ENCODE data around the gene AP1S1. TPM values are rescaled to one million over a fixed set of nuclear protein-coding genes. Genes with fewer than 3 reads are reported as not detected.
A peak's percentile ranks its signal among the peaks of the same experiment; 100 is the strongest.

Gene AP1S1
- total and polyA plus RNA-seq, 2 of the 13 experiments (the other 11 are each of a cell fraction or from before 2014, with no cell fraction given): 57.5 to 68.1 TPM

DNA sequence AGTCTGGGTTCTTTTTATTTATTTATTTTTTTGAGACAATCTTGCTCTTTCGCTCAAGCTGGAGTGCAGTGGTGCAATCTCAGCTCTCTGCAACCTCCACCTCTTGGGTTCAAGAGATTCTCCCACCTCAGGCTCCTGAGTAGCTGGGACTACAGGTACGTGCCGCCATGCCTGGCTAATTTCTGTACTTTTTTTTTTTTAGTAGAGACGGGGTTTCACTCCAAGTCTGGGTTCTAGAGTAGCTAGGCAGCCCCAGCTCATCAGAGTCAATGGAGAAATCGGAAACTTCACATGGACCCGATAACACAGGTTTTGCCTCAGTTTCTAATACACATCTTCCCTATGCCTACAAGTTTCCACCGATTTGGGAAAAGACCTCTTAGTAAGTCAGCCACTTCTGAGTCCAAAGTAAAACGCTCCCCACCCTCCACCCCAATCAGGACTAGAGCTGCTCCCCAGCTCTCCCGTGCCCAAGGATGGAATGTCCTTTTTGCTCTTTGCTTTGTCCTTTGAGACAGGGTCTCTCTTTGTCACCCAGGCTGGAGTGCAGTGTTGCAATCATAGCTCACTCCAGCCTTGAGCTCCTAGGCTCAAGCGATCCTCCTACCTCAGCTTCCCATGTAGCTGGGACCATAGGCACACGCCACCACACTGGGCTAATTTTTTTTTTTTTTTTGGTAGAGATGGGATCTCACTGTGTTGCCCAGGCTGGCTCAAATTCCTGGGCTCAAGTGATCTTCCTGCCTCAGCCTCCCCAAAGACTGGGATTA lies 31.2 kb upstream of the AP1S1 start (continued):
- TF ChIP-seq THRA (CRISPR knock-in tag; IDR thresholded peaks at IDR 0.05; ENCODE audit: borderline replicate concordance) (peak; percentile 57; the same call in 1 of the 2 replicates), NFKBIZ (CRISPR knock-in tag; IDR thresholded peaks at IDR 0.05) (0 out of 2 replicates have a peak, but pooled peaks have one; percentile 32), SMARCE1 (IDR thresholded peaks at IDR 0.05; ENCODE audit: borderline replicate concordance) (no peak), ZNF776 (CRISPR knock-in tag; IDR thresholded peaks at IDR 0.05) (no peak), NFYC (CRISPR knock-in tag; IDR thresholded peaks at IDR 0.05) (no peak), KLF9 (CRISPR knock-in tag; IDR thresholded peaks at IDR 0.05; ENCODE audit: low read depth) (no peak), ATAD3A (CRISPR knock-in tag; IDR thresholded peaks at IDR 0.05) (no peak), ZNF724P (CRISPR knock-in tag; IDR thresholded peaks at IDR 0.05; ENCODE audit: borderline replicate concordance) (no peak), ZBTB39 (CRISPR knock-in tag; IDR thresholded peaks at IDR 0.05) (no peak), BORCS8-MEF2B (CRISPR knock-in tag; IDR thresholded peaks at IDR 0.05) (no peak), MED13 (CRISPR knock-in tag; IDR thresholded peaks at IDR 0.05) (no peak), ZNF850 (CRISPR knock-in tag; conservative IDR thresholded peaks at IDR 0.05) (no peak), MIXL1 (CRISPR knock-in tag; IDR thresholded peaks at IDR 0.05) (no peak; the same call in 1 of the 2 replicates), ZBTB3 (CRISPR knock-in tag; IDR thresholded peaks at IDR 0.05; ENCODE audit: borderline replicate concordance, low read depth) (no peak), ZNF496 (CRISPR knock-in tag; IDR thresholded peaks at IDR 0.05; ENCODE audit: insufficient replicate concordance) (no peak), ESRRA (CRISPR knock-in tag; IDR thresholded peaks at IDR 0.05; ENCODE audit: low read depth) (peak; percentile 89; the same call in 1 of the 2 replicates), PRDM10 (CRISPR knock-in tag; IDR thresholded peaks at IDR 0.05; ENCODE audit: low read depth) (no peak), EED (CRISPR knock-in tag; IDR thresholded peaks at IDR 0.05) (no peak)
- TF ChIP-seq, protein P1, sequence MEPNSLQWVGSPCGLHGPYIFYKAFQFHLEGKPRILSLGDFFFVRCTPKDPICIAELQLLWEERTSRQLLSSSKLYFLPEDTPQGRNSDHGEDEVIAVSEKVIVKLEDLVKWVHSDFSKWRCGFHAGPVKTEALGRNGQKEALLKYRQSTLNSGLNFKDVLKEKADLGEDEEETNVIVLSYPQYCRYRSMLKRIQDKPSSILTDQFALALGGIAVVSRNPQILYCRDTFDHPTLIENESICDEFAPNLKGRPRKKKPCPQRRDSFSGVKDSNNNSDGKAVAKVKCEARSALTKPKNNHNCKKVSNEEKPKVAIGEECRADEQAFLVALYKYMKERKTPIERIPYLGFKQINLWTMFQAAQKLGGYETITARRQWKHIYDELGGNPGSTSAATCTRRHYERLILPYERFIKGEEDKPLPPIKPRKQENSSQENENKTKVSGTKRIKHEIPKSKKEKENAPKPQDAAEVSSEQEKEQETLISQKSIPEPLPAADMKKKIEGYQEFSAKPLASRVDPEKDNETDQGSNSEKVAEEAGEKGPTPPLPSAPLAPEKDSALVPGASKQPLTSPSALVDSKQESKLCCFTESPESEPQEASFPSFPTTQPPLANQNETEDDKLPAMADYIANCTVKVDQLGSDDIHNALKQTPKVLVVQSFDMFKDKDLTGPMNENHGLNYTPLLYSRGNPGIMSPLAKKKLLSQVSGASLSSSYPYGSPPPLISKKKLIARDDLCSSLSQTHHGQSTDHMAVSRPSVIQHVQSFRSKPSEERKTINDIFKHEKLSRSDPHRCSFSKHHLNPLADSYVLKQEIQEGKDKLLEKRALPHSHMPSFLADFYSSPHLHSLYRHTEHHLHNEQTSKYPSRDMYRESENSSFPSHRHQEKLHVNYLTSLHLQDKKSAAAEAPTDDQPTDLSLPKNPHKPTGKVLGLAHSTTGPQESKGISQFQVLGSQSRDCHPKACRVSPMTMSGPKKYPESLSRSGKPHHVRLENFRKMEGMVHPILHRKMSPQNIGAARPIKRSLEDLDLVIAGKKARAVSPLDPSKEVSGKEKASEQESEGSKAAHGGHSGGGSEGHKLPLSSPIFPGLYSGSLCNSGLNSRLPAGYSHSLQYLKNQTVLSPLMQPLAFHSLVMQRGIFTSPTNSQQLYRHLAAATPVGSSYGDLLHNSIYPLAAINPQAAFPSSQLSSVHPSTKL (CRISPR knock-in tag; IDR thresholded peaks at IDR 0.05): peak; percentile 79

Data from HepG2 (cell line).